GM18507 (cell line): ENCODE measurements around the gene ADAMTS17.
"Not testable (repeated sequence)": the region's sequence is repeated elsewhere in the genome, so short reads cannot be mapped to it uniquely, and the experiment has no call there.

ENCODE experiments used
- DNase-seq: peaks from one replicate; pipeline ENCODE4 v3.0.0; 2011; ENCODE audit warnings: low read depth; ENCODE audit not compliant: insufficient read length; ENCODE audit errors: extremely low spot score
- FAIRE-seq: peaks from 2 replicates; lab custom pipeline; 2011; peaks lifted over from hg19 to GRCh38; lab: Jason Lieb, UNC

ADAMTS17 gene

GRCh38 chr15:99981839-99982658 lies 359.7 kb downstream of the ADAMTS17 start:
- DNase-seq (no peak), FAIRE-seq (no peak)

- DNase-seq = no peak
- no peak for FAIRE-seq
Observed at GRCh38 chr15:99981191-99981647, 360.6 kb downstream of the ADAMTS17 start.

GRCh38 chr15:99980752-99981151 lies 361.0 kb downstream of the ADAMTS17 start:
- no peak for FAIRE-seq
- DNase-seq = no peak

- not testable (repeated sequence) for FAIRE-seq, DNase-seq
Observed at GRCh38 chr15:99979886-99980285, 361.9 kb downstream of the ADAMTS17 start.

GRCh38 chr15:99979371-99979770 lies 362.4 kb downstream of the ADAMTS17 start:
- no peak for DNase-seq
- FAIRE-seq = no peak

GRCh38 chr15:99978426-99978825 lies 363.3 kb downstream of the ADAMTS17 start:
- no peak for DNase-seq
- no peak for FAIRE-seq

GRCh38 chr15:99977929-99978328 lies 363.8 kb downstream of the ADAMTS17 start:
- no peak for FAIRE-seq
- no peak for DNase-seq

- DNase-seq (no peak), FAIRE-seq (no peak)
Observed at GRCh38 chr15:99976811-99977271, 364.9 kb downstream of the ADAMTS17 start.

- DNase-seq = no peak
- no peak for FAIRE-seq
Observed at GRCh38 chr15:99976000-99976399, 365.8 kb downstream of the ADAMTS17 start.

GRCh38 chr15:99974246-99974645 lies 367.5 kb downstream of the ADAMTS17 start:
- FAIRE-seq = no peak
- DNase-seq = no peak

- FAIRE-seq (no peak), DNase-seq (no peak)
Observed at GRCh38 chr15:99973351-99973750, 368.4 kb downstream of the ADAMTS17 start.

- DNase-seq (no peak), FAIRE-seq (no peak)
Observed at GRCh38 chr15:99970891-99971430, 370.8 kb downstream of the ADAMTS17 start.

GRCh38 chr15:99969261-99969920 lies 372.4 kb downstream of the ADAMTS17 start:
- DNase-seq (no peak), FAIRE-seq (no peak)

- DNase-seq (no peak), FAIRE-seq (no peak)
Observed at GRCh38 chr15:99967841-99968371, 373.9 kb downstream of the ADAMTS17 start.

- DNase-seq (no peak), FAIRE-seq (no peak)
Observed at GRCh38 chr15:99966815-99967214, 375.0 kb downstream of the ADAMTS17 start.

GRCh38 chr15:99965376-99965775 lies 376.4 kb downstream of the ADAMTS17 start:
- DNase-seq (no peak), FAIRE-seq (no peak)

- DNase-seq (no peak), FAIRE-seq (no peak)
Observed at GRCh38 chr15:99963976-99964375, 377.8 kb downstream of the ADAMTS17 start.

GRCh38 chr15:99963096-99963825 lies 378.5 kb downstream of the ADAMTS17 start:
- DNase-seq (no peak), FAIRE-seq (no peak)

- no peak for DNase-seq
- FAIRE-seq = no peak
Observed at GRCh38 chr15:99962006-99962561, 379.7 kb downstream of the ADAMTS17 start.
